IPS-NIHi7 (cell line): ENCODE results near the gene DOCK3.

Source experiments
- DNase-seq: peaks from one replicate; pipeline ENCODE4 v3.0.0; 2012; ENCODE audit warnings: mixed read lengths; ENCODE audit errors: extremely low spot score

DOCK3 gene

DNA sequence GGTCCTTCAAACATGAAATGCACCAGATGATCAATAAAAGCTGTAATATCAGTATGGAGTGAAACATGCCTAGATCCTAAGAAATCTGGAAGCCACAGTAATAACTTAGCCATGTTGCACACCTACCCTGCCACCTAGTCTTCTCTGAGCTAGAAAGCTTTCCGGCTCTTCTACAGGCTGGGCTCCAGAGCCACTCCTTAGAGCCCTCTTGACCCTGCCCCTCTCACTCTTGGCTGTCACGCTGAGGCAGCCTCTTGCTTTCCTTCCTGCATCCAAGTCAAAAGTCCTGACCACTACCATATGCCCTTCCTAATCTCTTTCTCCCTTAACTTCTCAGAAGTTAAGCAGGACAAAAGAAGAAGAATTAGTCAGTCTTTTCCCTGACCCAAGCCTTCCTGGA, 734.1 kb downstream of the DOCK3 start:
- DNase-seq = no peak

GRCh38 chr3:51422211-51422610, 747.5 kb downstream of the DOCK3 start:
- DNase-seq = no peak

DNA sequence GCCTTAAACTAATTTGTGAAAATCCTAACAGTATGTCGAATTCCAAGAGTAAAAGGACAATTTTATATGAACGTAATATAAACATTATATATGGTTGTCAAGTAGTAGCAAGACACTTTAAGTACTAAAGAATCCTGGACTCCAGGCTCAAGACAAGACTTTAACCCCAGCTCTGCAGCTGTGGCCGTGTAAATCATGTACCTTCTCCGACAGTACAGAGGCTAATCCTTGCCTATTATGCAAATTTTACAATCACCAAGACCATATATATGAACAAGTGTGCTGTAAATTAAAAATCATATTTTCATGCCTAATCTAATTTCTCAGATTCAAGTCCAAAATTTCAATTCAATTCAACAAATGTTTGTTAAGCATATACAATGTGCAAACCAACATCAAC, 752.2 kb downstream of the DOCK3 start:
- no peak for DNase-seq

- no peak for DNase-seq
Observed at GRCh38 chr3:51429138-51429537, 754.4 kb downstream of the DOCK3 start.
